HEK293 (cell line): ENCODE results near the gene GEMIN7.
"Not testable (repeated sequence)": the region's sequence is repeated elsewhere in the genome, so short reads cannot be mapped to it uniquely, and the experiment has no call there.

ENCODE experiments used
- CTCF ChIA-PET: fragments of 350-600 bp; formaldehyde crosslinking; extraction: SDS; loops from one replicate; lab custom pipeline; 2021; ENCODE audit warnings: antibody characterized with exemption; lab: Yijun Ruan, JAX
- POLR2A ChIA-PET: fragments of 300-600 bp; formaldehyde crosslinking; extraction: SDS; loops from one replicate; lab custom pipeline; 2020; ENCODE audit warnings: antibody characterized with exemption, inconsistent platforms; lab: Yijun Ruan, JAX
- H3K27ac ChIP-seq: fragments of 200-500 bp; sonication (Bioruptor generic); 2 replicates; pipeline ENCODE4 v1.5.1; 2014; ENCODE audit warnings: low read depth, low read length, control low read depth, inconsistent platforms; ENCODE audit errors: extremely low read depth
- H3K36me3 ChIP-seq, 2 experiments: fragments of 200-500 bp in 1 of 2; sonication (Bioruptor generic) in 1 of 2; 1 replicate in 1 of 2; 2 replicates in 1 of 2; pipeline ENCODE4 v1.5.1; 2014 to 2017; ENCODE audit warnings: inconsistent platforms in 2 of 2, low read length in 2 of 2; ENCODE audit not compliant: control insufficient read depth in 2 of 2, insufficient read depth in 1 of 2
- H3K4me1 ChIP-seq: fragments of 200-500 bp; sonication (Bioruptor generic); 2 replicates; pipeline ENCODE4 v1.5.1; 2014; ENCODE audit warnings: mild to moderate bottlenecking, low read length, inconsistent platforms; ENCODE audit not compliant: control insufficient read depth, insufficient read depth
- H3K4me3 ChIP-seq: 2 replicates; pipeline ENCODE4 v1.5.1; 2011; ENCODE audit warnings: low read depth, mild to moderate bottlenecking, control low read depth, low read length, moderate library complexity
- H3K9me3 ChIP-seq: fragments of 200-500 bp; sonication (Bioruptor generic); 2 replicates; pipeline ENCODE4 v1.5.1; 2014; ENCODE audit warnings: low read depth, low read length, inconsistent platforms; ENCODE audit not compliant: control insufficient read depth, insufficient read depth
- CTCF ChIP-seq: fragments of 450-650 bp; formaldehyde crosslinking; IDR thresholded peaks from 2 replicates; pipeline ENCODE4 v1.5.1; 2016; ENCODE audit warnings: missing biosample characterization, missing genetic modification characterization
- GLI2 ChIP-seq: fragments of 450-650 bp; formaldehyde crosslinking; IDR thresholded peaks from 2 replicates; pipeline ENCODE4; 2017; ENCODE audit warnings: missing biosample characterization, missing genetic modification characterization, low read depth, borderline replicate concordance
- KLF1 ChIP-seq: fragments of 450-650 bp; formaldehyde crosslinking; IDR thresholded peaks from 2 replicates; pipeline ENCODE4 v1.5.1; 2016; ENCODE audit warnings: missing biosample characterization, missing genetic modification characterization
- SCRT1 ChIP-seq: fragments of 450-650 bp; formaldehyde crosslinking; IDR thresholded peaks from 2 replicates; pipeline ENCODE4 v1.5.1; 2016; ENCODE audit warnings: missing biosample characterization, missing genetic modification characterization, borderline replicate concordance
- SCRT2 ChIP-seq: fragments of 450-650 bp; formaldehyde crosslinking; IDR thresholded peaks from 2 replicates; pipeline ENCODE4 v1.5.1; 2016; ENCODE audit warnings: missing biosample characterization, missing genetic modification characterization
- ZIC2 ChIP-seq: fragments of 450-650 bp; formaldehyde crosslinking; IDR thresholded peaks from 2 replicates; pipeline ENCODE4 v1.5.1; 2016; ENCODE audit warnings: missing biosample characterization, missing genetic modification characterization
- ZNF223 ChIP-seq: fragments of 450-650 bp; formaldehyde crosslinking; IDR thresholded peaks from 2 replicates; pipeline ENCODE4 v1.5.1; 2016; ENCODE audit warnings: missing biosample characterization, missing genetic modification characterization
- ZNF280C ChIP-seq: fragments of 450-650 bp; formaldehyde crosslinking; IDR thresholded peaks from 2 replicates; pipeline ENCODE4 v1.5.1; 2016; ENCODE audit warnings: missing biosample characterization, missing genetic modification characterization
- ZNF529 ChIP-seq: fragments of 450-650 bp; formaldehyde crosslinking; IDR thresholded peaks from 2 replicates; pipeline ENCODE4 v1.5.1; 2017; ENCODE audit warnings: missing genetic modification characterization, missing biosample characterization; ENCODE audit not compliant: insufficient replicate concordance
- ZNF530 ChIP-seq: fragments of 450-650 bp; formaldehyde crosslinking; IDR thresholded peaks from 2 replicates; pipeline ENCODE4 v1.5.1; 2016; ENCODE audit warnings: low read depth, missing biosample characterization, missing genetic modification characterization
- ZSCAN23 ChIP-seq: fragments of 450-650 bp; formaldehyde crosslinking; IDR thresholded peaks from 2 replicates; pipeline ENCODE4 v1.5.1; 2016; ENCODE audit warnings: missing biosample characterization, missing genetic modification characterization
- TF ChIP-seq, protein P1 (sequence below): fragments of 450-650 bp; formaldehyde crosslinking; IDR thresholded peaks from 2 replicates; pipeline ENCODE4 v1.5.1; 2016; ENCODE audit warnings: missing biosample characterization, missing genetic modification characterization

The GEMIN7 gene

DNA sequence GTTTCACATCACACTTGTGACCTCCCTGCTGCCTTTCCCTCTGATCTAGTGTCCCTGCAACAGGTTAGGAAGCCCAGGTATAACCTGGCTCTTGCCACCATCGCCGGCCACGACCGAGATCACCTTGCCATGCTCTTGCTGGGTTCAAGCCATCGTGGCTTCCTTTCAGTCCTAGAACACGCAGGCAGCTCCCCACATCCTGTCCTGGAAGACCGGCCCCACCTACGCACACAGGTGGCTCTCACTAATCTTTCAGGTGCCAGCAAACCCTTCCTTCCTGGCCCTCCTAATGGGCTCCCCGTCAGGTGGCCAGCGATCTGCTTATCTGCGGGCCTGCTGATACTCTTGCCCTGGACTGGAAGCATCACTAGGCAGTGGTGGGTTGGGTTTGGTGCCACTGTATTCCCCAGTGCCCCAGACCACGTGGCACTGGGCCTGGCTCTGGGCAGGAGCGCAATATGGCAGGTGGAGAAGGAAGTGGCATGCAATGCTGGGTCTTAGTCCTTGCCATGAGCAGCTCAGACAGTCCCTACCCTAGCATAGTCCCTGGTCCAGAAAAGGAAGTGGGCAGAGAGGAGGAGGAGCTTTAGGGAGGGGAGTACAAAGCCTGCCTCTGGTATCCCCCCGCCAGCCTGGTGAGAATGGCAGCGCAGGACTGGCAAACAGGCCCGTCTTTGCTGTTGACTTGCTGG, 25.7 kb downstream of the GEMIN7 start:
- no peak overlapping the region for H3K27ac ChIP-seq
- peaks cover 0 to 14% of the 10 kb centered on the region in 2 experiments; a peak in 1 of 3 replicates for H3K36me3 ChIP-seq
- CTCF ChIA-PET, result interaction anchor here (1.2 kb wide), 1 partner anchor 39 kb away, joined by 4 read pairs; no protein-coding TSS in a partner anchor
- TF ChIP-seq, protein P1, sequence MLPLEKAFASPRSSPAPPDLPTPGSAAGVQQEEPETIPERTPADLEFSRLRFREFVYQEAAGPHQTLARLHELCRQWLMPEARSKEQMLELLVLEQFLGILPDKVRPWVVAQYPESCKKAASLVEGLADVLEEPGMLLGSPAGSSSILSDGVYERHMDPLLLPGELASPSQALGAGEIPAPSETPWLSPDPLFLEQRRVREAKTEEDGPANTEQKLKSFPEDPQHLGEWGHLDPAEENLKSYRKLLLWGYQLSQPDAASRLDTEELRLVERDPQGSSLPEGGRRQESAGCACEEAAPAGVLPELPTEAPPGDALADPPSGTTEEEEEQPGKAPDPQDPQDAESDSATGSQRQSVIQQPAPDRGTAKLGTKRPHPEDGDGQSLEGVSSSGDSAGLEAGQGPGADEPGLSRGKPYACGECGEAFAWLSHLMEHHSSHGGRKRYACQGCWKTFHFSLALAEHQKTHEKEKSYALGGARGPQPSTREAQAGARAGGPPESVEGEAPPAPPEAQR (tag by site-specific recombination), result no peak
- TF ChIP-seq SCRT2 (tag by site-specific recombination) (peak; percentile 87), SCRT1 (tag by site-specific recombination) (peak; percentile 68)
- H3K4me3 ChIP-seq, result no peak overlapping the region
- H3K9me3 ChIP-seq, result no peaks in the 10 kb centered on the region
- H3K4me1 ChIP-seq, result peaks cover 12% of the 10 kb centered on the region
- POLR2A ChIA-PET, result interaction anchor here (0.8 to 1.6 kb wide), 2 partner anchors 9 to 43 kb away, joined by 4 read pairs; no protein-coding TSS in a partner anchor

DNA sequence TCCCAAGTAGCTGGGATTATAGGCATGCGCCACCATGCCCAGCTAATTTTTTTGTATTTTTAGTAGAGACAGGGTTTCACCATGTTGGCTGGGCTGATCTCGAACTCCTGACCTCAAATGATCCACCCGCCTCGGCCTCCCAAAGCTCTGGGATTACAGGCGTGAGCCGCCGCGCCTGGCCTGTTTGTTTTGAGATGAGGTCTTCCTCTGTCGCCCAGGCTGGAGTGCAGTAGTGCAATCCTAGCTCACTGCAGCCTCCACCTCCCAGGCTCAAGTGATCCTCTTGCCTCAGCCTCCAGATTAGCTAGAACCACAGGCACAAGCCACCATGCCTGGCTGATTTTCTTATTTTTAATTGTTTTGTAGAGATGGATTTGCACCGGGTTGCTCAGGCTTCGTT, 27.3 kb downstream of the GEMIN7 start:
- H3K9me3 ChIP-seq, H3K36me3 ChIP-seq, POLR2A ChIA-PET, H3K4me3 ChIP-seq, H3K27ac ChIP-seq: not testable (repeated sequence)
- CTCF ChIA-PET, result interaction anchor here (1.2 to 2.2 kb wide), 2 partner anchors 19 to 37 kb away, joined by 4 to 12 read pairs; no protein-coding TSS in a partner anchor
- peaks cover 12% of the 10 kb centered on the region for H3K4me1 ChIP-seq

DNA sequence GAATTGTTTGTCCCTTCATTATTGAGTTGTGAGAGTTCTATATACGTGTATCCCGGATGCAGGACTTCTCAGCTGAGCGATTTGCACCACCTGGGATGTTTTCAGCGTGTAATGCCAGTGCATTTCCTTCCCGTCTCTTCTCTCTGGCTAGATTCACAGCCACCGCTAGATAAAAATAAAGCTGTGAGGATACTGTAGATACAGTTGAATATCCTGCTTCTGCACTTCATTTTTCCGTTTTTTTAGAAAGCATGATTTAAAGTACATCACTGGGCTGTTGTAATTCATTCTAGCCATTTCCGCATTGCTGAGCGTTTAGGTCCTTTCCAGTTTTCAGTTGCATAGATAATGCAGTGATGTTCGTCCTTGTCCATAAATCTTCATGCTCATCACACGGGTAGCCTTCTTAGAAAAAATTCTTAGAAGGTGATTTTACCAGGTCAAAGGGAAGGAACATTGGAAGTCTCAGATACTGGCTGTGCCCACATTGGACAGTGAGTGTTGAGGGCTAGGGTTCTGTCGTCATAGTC, 28.6 kb downstream of the GEMIN7 start:
- POLR2A ChIA-PET, result no interaction called here
- CTCF ChIA-PET, result interaction anchor here (0.7 to 2.2 kb wide), 2 partner anchors 18 to 180 kb away, joined by 4 to 12 read pairs; no protein-coding TSS in a partner anchor
- Histone ChIP-seq H3K4me3 (no peak overlapping the region), H3K9me3 (no peaks in the 10 kb centered on the region), H3K27ac (no peak overlapping the region), H3K4me1 (peaks cover 9% of the 10 kb centered on the region), H3K36me3 (no peaks in the 10 kb centered on the region; a peak in 1 of 3 replicates)
- TF ChIP-seq ZNF529 (tag by site-specific recombination) (no peak), ZNF530 (tag by site-specific recombination) (no peak), KLF1 (tag by site-specific recombination) (no peak), CTCF (tag by site-specific recombination) (no peak), ZNF280C (no peak), GLI2 (tag by site-specific recombination) (no peak), ZIC2 (tag by site-specific recombination) (no peak), ZSCAN23 (tag by site-specific recombination) (no peak), ZNF223 (tag by site-specific recombination) (no peak)
